H1 (cell line): ENCODE results near the gene PBOV1. TPM values are rescaled to one million over a fixed set of nuclear protein-coding genes. Genes with fewer than 3 reads are reported as not detected.

Experiments
- CTCF ChIA-PET: fragments of 300-600 bp; sonication (Branson Sonifier 250); formaldehyde crosslinking; loops from one replicate; lab custom pipeline; 2021; ENCODE audit not compliant: partially characterized antibody; lab: Charles Lee
- POLR2A ChIA-PET: fragments of 300-600 bp; sonication (Branson Sonifier 250); formaldehyde crosslinking; loops from one replicate; lab custom pipeline; 2021; ENCODE audit warnings: inconsistent platforms; ENCODE audit not compliant: partially characterized antibody; lab: Charles Lee
- DNase-seq, 2 experiments: peaks; one replicate each; pipeline versions ENCODE4 v3.0.0 to v3.0.0-alpha.2; 2010 to 2022; ENCODE audit warnings: low spot score in 2 of 2, low read depth in 1 of 2, mixed read lengths in 1 of 2
- FAIRE-seq: peaks from 2 replicates; lab custom pipeline; 2011; peaks lifted over from hg19 to GRCh38; lab: Jason Lieb, UNC
- H2AFZ ChIP-seq: 2 replicates; pipeline ENCODE4 v1.8.1; 2012; ENCODE audit warnings: low read length, inconsistent platforms
- H2AK5ac ChIP-seq: 2 replicates; pipeline ENCODE4 v1.6.1; 2013; ENCODE audit warnings: low read depth, low read length
- H2BK120ac ChIP-seq: replicated peaks from 2 replicates; pipeline ENCODE3; 2013; ENCODE audit warnings: low read depth, low read length, inconsistent platforms
- H2BK12ac ChIP-seq: 2 replicates; pipeline ENCODE4 v1.6.1; 2013; ENCODE audit warnings: low read depth, low read length
- H2BK15ac ChIP-seq: 2 replicates; pipeline ENCODE4 v1.6.1; 2013; ENCODE audit warnings: low read length
- H2BK20ac ChIP-seq: 2 replicates; pipeline ENCODE4 v1.6.1; 2013; ENCODE audit warnings: low read length
- H2BK5ac ChIP-seq: 2 replicates; pipeline ENCODE4 v1.6.1; 2013; ENCODE audit warnings: low read depth, low read length
- H3K14ac ChIP-seq: 2 replicates; pipeline ENCODE4 v1.6.1; 2013; ENCODE audit warnings: inconsistent platforms; ENCODE audit not compliant: insufficient read length
- H3K18ac ChIP-seq: 2 replicates; pipeline ENCODE4 v1.6.1; 2013; ENCODE audit warnings: low read length; ENCODE audit errors: extremely low read depth
- H3K23ac ChIP-seq: 2 replicates; pipeline ENCODE4 v1.6.1; 2013; ENCODE audit warnings: inconsistent platforms; ENCODE audit not compliant: insufficient read length
- H3K23me2 ChIP-seq: 2 replicates; pipeline ENCODE4 v1.6.1; 2013; ENCODE audit warnings: low read depth, low read length
- H3K27ac ChIP-seq: 2 replicates; pipeline ENCODE4 v1.6.1; 2011; ENCODE audit warnings: low read depth, low read length, inconsistent platforms
- H3K27me3 ChIP-seq, 4 experiments: replicated peaks in 1 of 4; 1 replicate in 1 of 4; 2 replicates in 3 of 4; pipeline versions ENCODE4 v1.6.1 to v1.8.1; 2011 to 2013; ENCODE audit warnings: low read length in 3 of 4, mild to moderate bottlenecking in 3 of 4, inconsistent platforms in 2 of 4, mixed read lengths in 2 of 4, moderate library complexity in 1 of 4; ENCODE audit not compliant: control insufficient read depth in 3 of 4, insufficient read depth in 3 of 4; ENCODE audit errors: extremely low read depth in 1 of 4
- H3K36me3 ChIP-seq, 4 experiments: 2 replicates each; pipeline versions ENCODE4 v1.6.1 to v1.8.1; 2011 to 2013; ENCODE audit warnings: mild to moderate bottlenecking in 4 of 4, low read length in 3 of 4, moderate library complexity in 2 of 4, control low read depth in 1 of 4, inconsistent platforms in 1 of 4; ENCODE audit not compliant: insufficient read depth in 4 of 4, control insufficient read depth in 2 of 4
- H3K4ac ChIP-seq: replicated peaks from 2 replicates; pipeline ENCODE3; 2013; ENCODE audit warnings: low read length, low read depth, mixed read lengths, inconsistent platforms; ENCODE audit not compliant: insufficient read length
- H3K4me1 ChIP-seq, 4 experiments: replicated peaks in 1 of 4; 1 replicate in 1 of 4; 2 replicates in 3 of 4; pipeline versions ENCODE4 v1.6.1 to v1.8.1; 2011 to 2013; ENCODE audit warnings: low read length in 3 of 4, inconsistent platforms in 2 of 4, mixed read lengths in 1 of 4; ENCODE audit not compliant: insufficient read depth in 4 of 4, control insufficient read depth in 3 of 4
- H3K4me2 ChIP-seq, 2 experiments: 2 replicates each; pipeline versions ENCODE4 v1.6.1 to v1.8.1; 2011 to 2013; ENCODE audit warnings: low read depth in 2 of 2, low read length in 2 of 2, control low read depth in 1 of 2, inconsistent platforms in 1 of 2, mild to moderate bottlenecking in 1 of 2; ENCODE audit not compliant: insufficient read depth in 1 of 2
- H3K4me3 ChIP-seq, 4 experiments: fragments of 200-600, 300-600 bp in 1 of 4; sonication (generic), shearing (Covaris generic), sonication (Bioruptor Twin) in 1 of 4; 2 replicates each; pipeline versions ENCODE4 v1.5.1 to v1.8.1; 2011 to 2016; ENCODE audit warnings: low read length in 4 of 4, low read depth in 3 of 4, control low read depth in 2 of 4, inconsistent platforms in 2 of 4, mild to moderate bottlenecking in 2 of 4, mixed read lengths in 1 of 4, moderate library complexity in 1 of 4; ENCODE audit not compliant: insufficient read depth in 2 of 4; ENCODE audit errors: extremely low read depth in 1 of 4
- H3K56ac ChIP-seq: replicated peaks from 2 replicates; pipeline ENCODE3; 2013; ENCODE audit warnings: low read depth, mild to moderate bottlenecking, mixed read lengths, low read length, inconsistent platforms; ENCODE audit not compliant: insufficient read length
- H3K79me1 ChIP-seq: 2 replicates; pipeline ENCODE4 v1.6.1; 2013; ENCODE audit warnings: low read depth, low read length, control low read depth
- H3K79me2 ChIP-seq, 2 experiments: 2 replicates each; pipeline versions ENCODE4 v1.6.1 to v1.8.1; 2012 to 2013; ENCODE audit warnings: low read length in 2 of 2, mild to moderate bottlenecking in 2 of 2, inconsistent platforms in 1 of 2; ENCODE audit not compliant: insufficient read depth in 2 of 2, control insufficient read depth in 1 of 2
- H3K9ac ChIP-seq, 4 experiments: replicated peaks in 1 of 4; 1 replicate in 1 of 4; 2 replicates in 3 of 4; pipeline versions ENCODE4 v1.6.1 to v1.8.1; 2011 to 2013; ENCODE audit warnings: low read depth in 3 of 4, low read length in 3 of 4, control low read depth in 2 of 4, mild to moderate bottlenecking in 2 of 4, moderate library complexity in 2 of 4, inconsistent platforms in 1 of 4; ENCODE audit errors: extremely low read depth in 1 of 4
- H3K9me3 ChIP-seq, 2 experiments: 2 replicates each; pipeline versions ENCODE4 v1.6.1 to v1.8.1; 2012 to 2013; ENCODE audit warnings: mild to moderate bottlenecking in 2 of 2, moderate library complexity in 2 of 2, control low read depth in 1 of 2, inconsistent platforms in 1 of 2, low read depth in 1 of 2, low read length in 1 of 2, mixed read lengths in 1 of 2; ENCODE audit not compliant: insufficient read depth in 2 of 2
- H4K20me1 ChIP-seq, 2 experiments: replicated peaks in 1 of 2; 2 replicates each; pipeline versions ENCODE3 to v1.8.1; 2011 to 2013; ENCODE audit warnings: inconsistent platforms in 2 of 2, low read length in 2 of 2, mild to moderate bottlenecking in 1 of 2; ENCODE audit not compliant: insufficient read depth in 2 of 2, control insufficient read depth in 1 of 2
- H4K5ac ChIP-seq: 2 replicates; pipeline ENCODE4 v1.6.1; 2013; ENCODE audit warnings: low read length, low read depth, mixed read lengths, inconsistent platforms; ENCODE audit not compliant: insufficient read length
- H4K8ac ChIP-seq: 2 replicates; pipeline ENCODE4 v1.8.0; 2013; ENCODE audit warnings: mild to moderate bottlenecking, moderate library complexity, low read length, inconsistent platforms; ENCODE audit not compliant: insufficient read depth; ENCODE audit errors: extremely low read depth
- H4K91ac ChIP-seq: replicated peaks from 2 replicates; pipeline ENCODE3; 2013; ENCODE audit warnings: low read length, mixed read lengths, inconsistent platforms; ENCODE audit not compliant: insufficient read length
- ASH2L ChIP-seq: fragments of 200-600, 300-600 bp; sonication (generic); IDR thresholded peaks from one replicate; pipeline ENCODE4 v1.7.1; 2017; ENCODE audit warnings: low read length
- CBX5 ChIP-seq: fragments of 300-800, 300-1000 bp; sonication (generic); IDR thresholded peaks from 2 replicates; pipeline ENCODE4 v1.7.1; 2016; ENCODE audit warnings: antibody characterized with exemption, low read length, low read depth
- CBX8 ChIP-seq: fragments of 300-800, 300-1000 bp; sonication (generic); IDR thresholded peaks from 2 replicates; pipeline ENCODE4 v1.7.1; 2016; ENCODE audit warnings: low read depth, low read length, borderline replicate concordance
- CHD2 ChIP-seq: IDR thresholded peaks from 2 replicates; pipeline ENCODE4 v1.6.1; 2012; ENCODE audit warnings: low read length, improper control_type of control experiment
- CREB1 ChIP-seq: IDR thresholded peaks from 2 replicates; pipeline ENCODE4 v1.6.1; 2012; ENCODE audit warnings: inconsistent platforms
- MAFK ChIP-seq: IDR thresholded peaks from 2 replicates; pipeline ENCODE4 v1.6.1; 2012; ENCODE audit warnings: low read depth, mild to moderate bottlenecking, improper control_type of control experiment, low read length
- NANOG ChIP-seq: IDR thresholded peaks from 2 replicates; pipeline ENCODE4 v1.6.1; 2011; ENCODE audit warnings: low read length, low read depth, mild to moderate bottlenecking, inconsistent platforms; ENCODE audit not compliant: insufficient read depth, poor library complexity, severe bottlenecking
- RNF2 ChIP-seq: fragments of 200-900, 300-1000 bp; sonication (generic); IDR thresholded peaks from 2 replicates; pipeline ENCODE4 v1.7.1; 2016; ENCODE audit warnings: borderline replicate concordance, low read depth, mild to moderate bottlenecking, antibody characterized with exemption, low read length; ENCODE audit not compliant: poor library complexity, severe bottlenecking; ENCODE audit errors: missing control alignments
- SAP30 ChIP-seq: fragments of 300-600 bp; sonication (generic); IDR thresholded peaks from 2 replicates; pipeline ENCODE4 v1.7.1; 2012; ENCODE audit warnings: low read length, moderate library complexity, mild to moderate bottlenecking, inconsistent platforms; ENCODE audit not compliant: insufficient read depth, insufficient replicate concordance
- SP1 ChIP-seq: IDR thresholded peaks from 2 replicates; pipeline ENCODE4 v1.6.1; 2011; ENCODE audit warnings: low read depth, low read length
- SRF ChIP-seq: IDR thresholded peaks from 2 replicates; pipeline ENCODE4 v1.6.1; 2011; ENCODE audit warnings: mild to moderate bottlenecking, low read depth, low read length, moderate library complexity
- TEAD4 ChIP-seq: IDR thresholded peaks from 2 replicates; pipeline ENCODE4 v1.6.1; 2012; ENCODE audit warnings: low read depth, low read length, inconsistent platforms, mixed read lengths
- WGBS, 2 experiments: shearing (Covaris generic) in 1 of 2; methylation state at CpG; one replicate each; pipeline versions ENCODE4 v1.1.6 to v1.1.7; 2013 to 2015; ENCODE audit warnings: low lambda C conversion rate in 2 of 2, mixed read lengths in 2 of 2, inconsistent platforms in 1 of 2, low coverage in 1 of 2, missing lambda C conversion rate in 1 of 2; ENCODE audit not compliant: insufficient replicate concordance in 2 of 2, insufficient coverage in 1 of 2, insufficient read length in 1 of 2; ENCODE audit errors: extremely low coverage in 1 of 2, missing lambda C conversion rate in 1 of 2; 5-methylcytosine and 5-hydroxymethylcytosine counted together
- polyA plus RNA-seq, 7 experiments: library from polyadenylated mRNA; depleted of rRNA in 3 of 7; stranded (reverse) in 5 of 7; unstranded in 2 of 7; fragments of >200 nt in 5 of 7; fragments of 200-250 nt in 2 of 7; gene quantifications; 1 replicate in 5 of 7; 2 replicates in 1 of 7; 4 replicates in 1 of 7; pipeline versions ENCODE4 v1.2.1 to v1.2.3, GENCODE V29; 2011 to 2013; ENCODE audit warnings: missing spikeins in 2 of 7, mixed read lengths in 2 of 7
- total RNA-seq: library from RNA; stranded (reverse); fragmentation: NEBNext Ultra II Directional; extraction: Animal tissue kit (Norgen Biotek cat#: 25700); gene quantifications from 2 replicates; pipeline ENCODE4 v1.2.1, GENCODE V29; 2021
- TF ChIP-seq, protein P1 (sequence below): IDR thresholded peaks from 2 replicates; pipeline ENCODE4 v1.6.1; 2012; ENCODE audit warnings: inconsistent platforms

Gene PBOV1
- total and polyA plus RNA-seq, 2 of the 8 experiments (the other 6 are each of a cell fraction or from before 2014, with no cell fraction given), result not detected

GRCh38 chr6:138245751-138246150 is 27.5 kb upstream of the PBOV1 start:
- Histone ChIP-seq H2BK12ac (no peak overlapping the region), H2AK5ac (no peak overlapping the region), H3K4ac (no peak overlapping the region), H3K23ac (no peak overlapping the region), H2BK5ac (no peak overlapping the region), H3K9ac (no peak overlapping the region), H4K8ac (no peak overlapping the region), H3K56ac (no peak overlapping the region), H3K4me3 (no peak overlapping the region), H3K9me3 (no peaks in the 10 kb centered on the region), H3K27ac (no peak overlapping the region), H4K91ac (no peak overlapping the region), H3K4me2 (no peak overlapping the region), H4K20me1 (no peaks in the 10 kb centered on the region), H3K27me3 (no peaks in the 10 kb centered on the region), H3K4me1 (no peaks in the 10 kb centered on the region), H2BK120ac (no peak overlapping the region), H3K79me1 (no peaks in the 10 kb centered on the region), H4K5ac (no peak overlapping the region), H2AFZ (no peak overlapping the region), H2BK20ac (no peak overlapping the region), H3K23me2 (no peaks in the 10 kb centered on the region), H2BK15ac (no peak overlapping the region), H3K14ac (no peak overlapping the region), H3K36me3 (no peaks in the 10 kb centered on the region; a peak in 1 of 8 replicates), H3K79me2 (no peaks in the 10 kb centered on the region), H3K18ac (no peak overlapping the region)
- ChIA-PET POLR2A (no interaction called here), CTCF (interaction anchor here (0.6 to 1.4 kb wide), 7 partner anchors 13 to 128 kb away, joined by 3 to 4 read pairs (median 3); no protein-coding TSS in a partner anchor)
- no peak for FAIRE-seq
- TF ChIP-seq SP1 (no peak), MAFK (no peak), CHD2 (no peak), CBX8 (no peak), TEAD4 (no peak), CBX5 (no peak), SAP30 (no peak), NANOG (no peak), RNF2 (no peak), CREB1 (no peak), SRF (no peak), ASH2L (no peak)
- TF ChIP-seq, protein P1, sequence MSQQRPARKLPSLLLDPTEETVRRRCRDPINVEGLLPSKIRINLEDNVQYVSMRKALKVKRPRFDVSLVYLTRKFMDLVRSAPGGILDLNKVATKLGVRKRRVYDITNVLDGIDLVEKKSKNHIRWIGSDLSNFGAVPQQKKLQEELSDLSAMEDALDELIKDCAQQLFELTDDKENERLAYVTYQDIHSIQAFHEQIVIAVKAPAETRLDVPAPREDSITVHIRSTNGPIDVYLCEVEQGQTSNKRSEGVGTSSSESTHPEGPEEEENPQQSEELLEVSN, result no peak
- 93% methylated on average over 3 of the region's 3 CpGs; no CpG with 5 or more reads in 1 of the 2 experiments for WGBS, 2 experiments
- no peak for DNase-seq
